GM19240 (cell line): ENCODE data around the gene C1orf167.
A peak's percentile ranks its signal among the peaks of the same experiment; 100 is the strongest.

Source experiments
- DNase-seq: peaks from one replicate; pipeline ENCODE4 v3.0.0; 2011; ENCODE audit warnings: low spot score; ENCODE audit not compliant: insufficient read length

C1orf167 gene

DNA sequence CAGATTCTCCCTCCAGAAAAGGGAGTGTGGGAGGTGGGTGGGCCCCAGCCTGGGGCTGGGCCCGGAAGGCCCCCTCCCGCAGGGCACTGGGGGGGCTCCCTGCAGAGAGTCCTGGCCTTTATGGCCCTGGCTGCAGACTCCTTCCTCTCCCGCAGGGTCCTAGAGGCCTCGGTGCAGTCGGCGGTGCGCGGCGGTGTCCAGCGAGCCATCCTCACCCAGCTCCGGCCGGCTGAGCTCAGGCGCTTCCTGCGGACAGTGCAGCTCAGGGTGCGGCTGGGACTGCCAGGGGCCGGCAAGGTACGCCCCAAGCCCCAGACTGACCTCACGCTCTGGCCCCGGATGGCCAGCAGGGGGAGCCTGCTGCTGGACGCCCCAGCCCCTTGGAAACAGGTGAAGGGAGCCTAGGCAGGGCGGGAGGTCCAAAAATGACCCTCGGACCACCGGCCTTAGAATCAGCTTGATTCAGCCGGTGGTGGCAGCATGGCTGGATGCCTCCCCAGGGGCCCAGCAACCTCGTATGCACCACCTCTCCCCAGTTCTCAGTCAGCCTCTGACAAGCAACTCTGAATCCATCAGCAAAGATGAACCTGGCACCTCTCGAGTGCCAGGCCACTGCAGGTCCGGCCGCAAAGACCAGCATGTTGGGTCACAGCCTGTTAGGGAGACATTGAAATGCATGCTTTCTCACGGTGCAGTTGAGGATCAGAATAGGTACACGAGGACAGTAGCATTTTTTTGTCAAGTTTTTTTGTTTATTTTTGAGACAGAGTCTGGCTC, 23.2 kb downstream of the C1orf167 start:
- peak; percentile 65 for DNase-seq

- no peak for DNase-seq
Observed at GRCh38 chr1:11786168-11786567, 24.2 kb downstream of the C1orf167 start.

GRCh38 chr1:11787251-11787803, 25.3 kb downstream of the C1orf167 start:
- DNase-seq = no peak

- DNase-seq = no peak
Observed at GRCh38 chr1:11787804-11788436, 25.9 kb downstream of the C1orf167 start.

- DNase-seq = no peak
Observed at GRCh38 chr1:11788549-11789053, 26.6 kb downstream of the C1orf167 start.

DNA sequence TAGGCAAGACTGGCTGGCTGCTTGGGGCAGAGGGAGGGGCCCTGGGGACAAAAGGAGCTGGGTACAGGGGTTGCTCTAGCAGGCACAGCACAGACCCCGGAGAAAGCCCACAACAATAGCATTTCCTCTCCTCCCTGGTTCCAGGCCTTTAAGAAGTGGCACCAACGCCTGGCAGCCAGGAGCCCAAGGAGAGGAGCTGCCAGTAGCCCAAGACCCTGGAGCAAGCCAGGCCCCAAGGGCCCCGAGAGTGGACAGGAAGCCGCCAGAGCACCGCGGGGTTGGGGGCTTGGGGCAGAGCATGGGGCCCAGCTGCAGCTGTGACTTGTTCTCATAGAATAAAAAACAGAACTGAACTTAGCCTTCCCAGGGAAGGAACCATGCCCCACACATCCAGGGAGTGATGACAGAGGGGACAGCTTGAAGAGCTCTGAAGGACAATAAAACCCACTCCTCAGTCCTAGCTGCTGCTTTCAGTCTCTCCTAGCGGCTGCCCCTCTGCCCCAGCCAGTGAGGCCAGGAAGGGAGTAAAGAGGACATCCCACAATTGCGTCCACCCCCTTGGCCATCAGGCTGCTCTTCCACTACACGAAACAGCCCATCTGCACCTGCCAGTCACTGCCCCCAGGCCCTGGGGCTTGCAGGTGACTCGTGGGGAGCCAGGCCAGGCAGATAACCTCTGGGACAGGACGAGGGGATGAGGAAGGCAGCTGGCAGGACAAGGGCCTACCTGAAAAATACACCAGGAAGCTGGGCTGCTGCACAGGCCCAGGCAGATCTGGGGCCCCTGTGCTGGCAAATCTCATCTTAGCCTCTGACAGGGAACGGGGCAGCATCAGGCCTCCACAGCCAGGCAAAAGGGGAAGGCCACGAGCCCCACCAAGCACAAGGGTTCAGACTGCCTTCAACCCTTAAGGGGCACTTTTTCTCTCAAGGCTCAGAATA, 27.4 kb downstream of the C1orf167 start:
- no peak for DNase-seq

DNA sequence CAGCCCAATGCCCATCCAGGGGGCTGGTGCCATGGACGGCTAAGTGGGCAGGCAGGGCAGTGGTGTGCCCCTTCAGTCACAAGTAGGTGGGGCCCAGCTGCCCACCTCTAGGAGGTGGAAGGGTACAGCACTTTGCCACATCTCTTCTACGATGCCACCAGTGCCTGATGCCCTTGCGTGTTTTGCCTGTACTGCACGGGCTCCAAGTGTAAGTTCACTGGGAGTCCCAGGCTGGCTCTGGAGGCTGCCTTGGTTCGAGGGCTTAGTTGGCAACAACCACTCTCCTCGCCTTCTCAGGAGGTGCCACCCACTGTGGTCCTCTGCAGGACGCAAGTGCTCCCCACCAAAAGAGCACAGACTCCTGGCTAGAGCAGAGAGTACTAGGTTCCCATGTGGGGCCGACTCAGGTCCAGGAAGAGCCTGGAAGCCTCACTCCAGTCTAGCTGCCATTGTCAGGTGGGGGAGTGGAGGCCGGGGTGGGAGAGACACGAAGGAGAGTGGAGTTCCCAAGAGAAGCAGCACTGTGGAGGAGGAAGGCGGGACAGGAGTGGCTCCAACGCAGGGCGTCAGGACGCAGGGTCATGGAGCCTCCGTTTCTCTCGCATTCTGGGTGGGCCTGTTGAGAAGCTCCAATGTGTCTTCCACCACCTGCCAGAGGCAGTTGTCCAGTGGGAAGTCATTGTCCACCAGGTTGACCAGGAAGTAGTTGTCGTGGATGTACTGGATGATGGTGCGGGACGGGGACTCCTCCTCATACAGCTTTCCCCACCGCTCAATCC, 28.3 kb downstream of the C1orf167 start:
- no peak for DNase-seq

DNA sequence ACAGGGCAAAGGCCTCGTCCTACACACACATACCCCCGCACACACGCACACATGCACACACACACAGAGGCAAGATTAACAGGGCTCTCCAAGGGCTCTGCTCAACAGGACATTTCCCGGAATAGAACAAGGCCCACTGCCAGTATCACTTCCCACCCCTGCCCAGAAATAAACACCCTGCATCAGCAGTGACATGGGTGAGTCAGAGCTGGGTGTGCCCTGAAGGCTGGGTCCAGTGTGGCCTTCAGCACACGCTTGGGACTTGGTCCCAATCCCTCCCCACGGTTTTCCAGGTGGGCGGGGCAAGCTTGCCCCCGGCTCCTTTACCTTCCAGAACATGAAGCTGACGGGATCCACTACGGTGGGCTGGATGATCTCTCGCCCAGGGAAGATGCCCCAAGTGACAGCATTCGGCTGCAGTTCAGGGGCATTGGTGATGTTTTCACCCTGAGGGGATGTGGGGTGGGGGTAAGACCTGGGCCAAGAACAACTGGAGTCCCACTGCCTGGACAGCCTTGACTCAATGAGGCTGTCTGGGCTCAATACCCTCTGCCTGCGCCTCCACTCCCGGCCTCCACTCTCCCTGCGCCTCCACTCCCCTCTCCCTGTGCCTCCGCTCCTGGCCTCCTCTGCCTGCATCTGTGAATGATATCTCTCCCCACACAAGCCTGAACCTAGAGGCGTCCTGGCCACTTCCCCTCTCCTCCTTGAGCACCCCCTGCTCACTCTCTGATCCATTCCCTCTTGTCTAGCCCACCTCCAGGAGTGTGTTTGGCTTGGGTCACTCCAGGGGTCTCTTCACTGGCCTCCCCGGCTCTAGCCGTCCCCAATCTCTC, 29.1 kb downstream of the C1orf167 start:
- DNase-seq = no peak

DNA sequence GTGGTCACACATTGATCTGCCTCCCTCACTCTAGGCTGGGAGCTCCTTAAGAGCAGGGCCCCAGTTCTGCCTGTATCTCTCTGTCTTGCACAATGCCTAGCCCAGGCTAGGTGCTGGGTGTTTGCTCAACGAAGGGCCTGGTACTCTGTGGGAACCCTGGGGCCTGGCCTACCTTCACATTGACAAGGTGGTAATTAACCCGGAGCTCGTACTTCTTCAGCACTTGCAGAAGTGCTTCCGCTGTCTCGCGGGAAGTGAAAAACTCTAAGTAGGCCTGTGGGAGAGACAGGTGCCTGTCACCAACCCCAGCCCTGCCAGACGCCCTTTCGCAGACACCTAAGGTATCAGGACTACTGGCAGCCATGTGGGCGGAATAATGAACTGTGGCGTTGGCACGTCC, 30.1 kb downstream of the C1orf167 start:
- DNase-seq = no peak

DNA sequence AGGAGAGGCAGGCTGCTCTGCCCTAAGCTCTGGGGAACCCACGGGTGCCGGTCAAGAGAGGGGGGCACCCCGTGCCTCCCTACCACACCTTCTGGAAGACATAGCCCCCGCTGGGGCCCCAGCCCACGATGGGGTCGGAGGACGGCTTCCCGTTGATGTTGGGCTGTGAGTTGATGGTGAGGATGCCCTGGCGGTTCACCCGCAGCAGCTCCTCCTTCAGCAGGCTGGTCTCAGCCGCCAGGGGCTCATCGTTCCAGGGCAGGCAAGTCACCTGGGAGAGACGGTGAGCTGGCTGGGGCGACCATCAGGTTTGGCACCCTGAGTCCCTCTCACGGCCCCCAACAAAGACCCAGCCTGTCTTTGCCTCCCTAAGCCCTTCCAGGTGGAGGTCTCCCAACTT, 31.8 kb downstream of the C1orf167 start:
- DNase-seq = no peak

DNA sequence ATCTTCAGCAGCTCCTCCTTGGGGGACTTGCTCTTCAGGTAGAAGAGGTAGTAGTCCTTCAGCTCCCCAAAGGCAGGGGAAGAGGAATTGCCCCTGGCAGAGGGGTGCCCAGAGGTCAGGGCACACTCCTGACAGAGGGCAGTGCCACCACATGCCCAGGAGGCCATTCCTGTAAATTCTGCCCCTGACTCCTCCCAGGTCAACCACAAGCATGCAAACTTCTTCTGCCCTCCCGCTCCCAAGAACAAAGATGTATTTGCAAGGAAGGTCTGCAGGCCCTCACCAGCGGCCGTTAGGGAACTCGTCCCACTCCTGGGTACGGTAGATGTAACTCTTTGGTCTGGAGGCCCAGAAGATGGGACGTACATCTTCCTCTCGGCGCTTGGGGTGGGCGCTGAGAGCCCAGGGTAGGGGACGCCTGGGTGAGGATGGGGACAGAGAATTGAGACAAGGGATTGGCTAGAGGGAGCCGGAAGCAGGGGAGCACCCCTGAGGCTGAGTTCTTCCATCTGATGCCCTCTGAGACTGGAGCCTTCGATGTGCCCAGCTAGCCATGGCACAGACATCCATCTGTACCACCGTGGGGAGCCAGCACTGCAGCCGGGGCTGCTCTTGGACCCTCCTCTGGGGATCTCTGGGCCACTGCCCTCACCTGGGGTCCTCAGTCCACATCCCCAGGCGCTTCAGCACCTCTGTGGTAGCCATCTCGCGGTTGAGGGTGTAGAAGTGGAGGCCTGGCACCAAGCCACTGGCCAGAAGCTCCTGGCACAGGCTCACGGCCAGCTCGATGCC, 32.6 kb downstream of the C1orf167 start:
- no peak for DNase-seq

GRCh38 chr1:11795238-11795890, 33.4 kb downstream of the C1orf167 start:
- no peak for DNase-seq

- DNase-seq = no peak
Observed at GRCh38 chr1:11796036-11796828, 34.2 kb downstream of the C1orf167 start.

DNA sequence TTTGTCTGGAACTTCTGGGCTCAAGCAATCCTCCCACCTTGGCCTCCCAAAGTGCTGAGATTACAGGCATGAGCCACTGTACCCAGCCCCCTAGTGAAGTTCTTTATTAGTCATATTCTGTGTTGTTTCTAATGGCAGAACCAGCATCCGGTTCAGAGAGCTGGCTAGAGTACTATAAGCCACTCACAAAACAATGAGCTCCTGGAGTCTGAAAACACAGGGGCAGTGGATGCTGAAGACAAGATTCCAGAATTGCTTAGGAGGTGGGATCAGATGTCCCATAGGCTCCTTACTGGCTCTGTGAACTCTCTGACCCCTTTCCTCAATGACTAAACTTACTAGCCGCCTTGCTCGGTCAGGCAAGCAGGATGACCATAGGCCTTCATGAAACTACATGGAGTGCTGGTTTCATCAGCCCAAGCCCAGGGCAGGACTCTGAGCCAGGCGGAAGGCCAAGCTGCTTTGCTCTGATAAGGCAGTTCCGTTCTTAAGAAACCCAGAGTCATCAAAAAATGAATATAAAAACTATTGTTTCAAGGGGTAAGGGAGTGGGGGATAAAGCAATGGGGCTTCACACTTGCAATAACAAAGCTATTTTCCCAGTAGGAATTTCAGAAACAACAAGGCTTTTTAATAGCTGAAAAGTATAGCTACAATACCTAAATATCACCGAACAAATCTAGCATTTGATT, 35.7 kb downstream of the C1orf167 start:
- DNase-seq = no peak

- no peak for DNase-seq
Observed at GRCh38 chr1:11799099-11799498, 37.1 kb downstream of the C1orf167 start.

DNA sequence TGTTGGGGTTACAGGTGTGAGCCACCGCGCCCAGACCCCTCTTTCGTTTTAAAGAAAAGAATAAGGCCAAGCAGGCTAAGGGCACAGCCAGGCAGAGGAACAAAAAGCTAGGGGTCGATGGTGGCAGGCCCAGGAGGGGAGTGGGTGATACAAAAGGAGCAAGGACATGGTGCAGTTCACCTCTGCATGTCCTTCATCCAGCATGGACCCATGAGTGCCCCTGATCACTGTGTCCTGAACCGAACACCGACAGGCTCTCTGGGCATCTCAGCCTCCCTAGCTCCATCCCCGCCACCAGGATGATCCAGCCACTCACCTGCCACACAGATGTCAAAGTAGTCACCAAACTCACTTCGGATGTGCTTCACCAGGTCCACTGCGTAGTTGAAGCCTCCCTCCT, 37.9 kb downstream of the C1orf167 start:
- DNase-seq = no peak

DNA sequence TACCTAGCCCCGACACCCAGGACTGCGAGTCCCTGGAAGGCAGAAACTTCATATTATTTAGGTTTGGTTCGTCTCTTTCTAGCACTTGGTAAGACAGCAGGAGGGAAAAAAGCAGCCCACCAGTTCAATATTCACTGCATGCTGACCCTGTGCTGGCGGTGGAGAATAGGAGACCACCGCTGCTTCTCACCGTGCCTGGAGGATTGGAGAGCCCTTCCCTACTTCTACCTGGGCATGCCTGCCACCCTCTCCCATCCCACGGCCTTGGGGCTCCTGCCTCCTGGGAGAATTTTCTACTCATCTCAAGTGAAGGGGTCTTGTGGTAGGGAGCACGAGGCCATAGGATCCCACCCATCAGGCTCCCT, 38.4 kb downstream of the C1orf167 start:
- DNase-seq = no peak
